Upper lobe of left lung (tissue), 6 donors: ENCODE measurements around the gene UNC45A. TPM values are rescaled to one million over a fixed set of nuclear protein-coding genes. Genes with fewer than 3 reads are reported as not detected.

Experiments
- ATAC-seq, 2 donors: fragments of 200-7000 bp; cut with Tn5 transposase; one replicate each; pipeline ENCODE4 v1.9.1; 2022; ENCODE audit warnings: mild to moderate bottlenecking in 2 of 2, moderate library complexity in 2 of 2; ENCODE audit not compliant: low FRiP score in 2 of 2
- DNase-seq, 2 donors: peaks; one replicate each; pipeline ENCODE4 v3.0.0-alpha.2; 2019 to 2020
- H3K27ac ChIP-seq, 4 donors: fragments of 200-600 bp; sonication (generic); one replicate each; pipeline ENCODE4 v1.5.1; 2016 to 2019
- H3K27me3 ChIP-seq, 4 donors: fragments of 200-600 bp; sonication (generic); one replicate each; pipeline ENCODE4 v1.5.1; 2017 to 2019
- H3K36me3 ChIP-seq, 4 donors: fragments of 200-600 bp; sonication (generic); one replicate each; pipeline ENCODE4 v1.5.1; 2016 to 2019
- H3K4me1 ChIP-seq, 4 donors: fragments of 200-600 bp; sonication (generic); one replicate each; pipeline ENCODE4 v1.5.1; 2018 to 2019
- H3K4me3 ChIP-seq, 4 donors: fragments of 200-600 bp; sonication (generic); one replicate each; pipeline ENCODE4 v1.5.1; 2017 to 2019; ENCODE audit warnings: mild to moderate bottlenecking in 2 of 4, moderate library complexity in 1 of 4
- H3K9me3 ChIP-seq, 4 donors: fragments of 200-600 bp; sonication (generic); one replicate each; pipeline ENCODE4 v1.5.1; 2018 to 2019
- CTCF ChIP-seq, 6 experiments: fragments of 450-650 bp in 4 of 6; fragments of 200-600 bp in 2 of 6; sonication (generic) in 2 of 6; IDR thresholded peaks; one replicate each; pipeline ENCODE4 v1.5.1; 2016 to 2019; ENCODE audit warnings: antibody characterized with exemption in 6 of 6
- EP300 ChIP-seq, 4 donors: sonication (generic); formaldehyde crosslinking; IDR thresholded peaks; one replicate each; pipeline ENCODE4 v1.5.1; 2017; ENCODE audit warnings: antibody characterized with exemption in 4 of 4, control low read depth in 2 of 4
- POLR2A ChIP-seq, 4 donors: fragments of 450-650 bp; IDR thresholded peaks; one replicate each; pipeline ENCODE4 v1.5.1; 2016 to 2017; ENCODE audit warnings: antibody characterized with exemption in 4 of 4, mild to moderate bottlenecking in 2 of 4
- POLR2AphosphoS5 ChIP-seq, 2 donors: sonication (generic); formaldehyde crosslinking; IDR thresholded peaks; one replicate each; pipeline ENCODE4 v1.5.1; 2017; ENCODE audit warnings: antibody characterized with exemption in 2 of 2
- WGBS, 2 donors: methylation state at CpG; one replicate each; pipeline ENCODE4 v1.1.5; 2017 to 2018; 5-methylcytosine and 5-hydroxymethylcytosine counted together
- total RNA-seq, 6 donors: library from RNA; depleted of rRNA in 4 of 6; stranded (reverse); fragments of >200 nt in 4 of 6; gene quantifications; one replicate each; pipeline versions ENCODE4 v1.1.0 to v1.2.1, GENCODE V29; 2016 to 2021
- donor health status: DM: no; HTN: no; CAD: no; lungs with moderate emphysema.
- donor health status: DM: no; HTN: yes; CAD: no; lungs with severe emphysema.

Gene UNC45A
- total RNA-seq, 6 donors from 2014 or later = 40.7 to 108 (median 61.9) TPM

- 88 to 91% methylated on average over 1 of the region's 1 CpG for WGBS, 2 donors
- no peaks in the 10 kb centered on the region for H3K9me3 ChIP-seq
These were observed 1.8 kb upstream of the UNC45A start for GRCh38 chr15:90933301-90933700.

GRCh38 chr15:90934256-90934948, 683 bp upstream of the UNC45A start:
- no peaks in the 10 kb centered on the region for H3K27me3 ChIP-seq
- ATAC-seq (peak; percentile 69 to 82), DNase-seq (peak; percentile 91 to 94)
- H3K4me1 ChIP-seq = peaks cover 45 to 64% (median 48%) of the 10 kb centered on the region in 4 donors
- H3K27ac ChIP-seq = peak overlapping the region; percentile 62 to 91 (median 82)
- WGBS, 2 donors = 1 to 2% methylated on average over 19 of the region's 19 CpGs
- H3K36me3 ChIP-seq = peaks cover 4 to 21% (median 15%) of the 10 kb centered on the region in 4 donors
- TF ChIP-seq POLR2AphosphoS5 (IDR thresholded peaks at IDR 0.05) (no peak), CTCF (IDR thresholded peaks at IDR 0.05) (peak; percentile 77 to 95 (median 84)), EP300 (IDR thresholded peaks at IDR 0.05) (no peak)
- H3K9me3 ChIP-seq = no peaks in the 10 kb centered on the region
- peak overlapping the region; percentile 65 to 95 (median 85) for H3K4me3 ChIP-seq

More at GRCh38 chr15:90933301-90933700, 1.8 kb upstream of the UNC45A start:
- Histone ChIP-seq H3K36me3 (peaks cover 0 to 10% (median 5%) of the 10 kb centered on the region in 4 donors), H3K4me1 (peaks cover 50 to 72% (median 53%) of the 10 kb centered on the region in 4 donors), H3K27ac (no peak overlapping the region), H3K27me3 (no peaks in the 10 kb centered on the region), H3K4me3 (no peak overlapping the region)
- DNase-seq = no peak
- no peak for ATAC-seq
- TF ChIP-seq POLR2AphosphoS5 (IDR thresholded peaks at IDR 0.05) = no peak

GRCh38 chr15:90936823-90937222, 1.7 kb downstream of the UNC45A start:
- Histone ChIP-seq H3K27me3 (no peaks in the 10 kb centered on the region), H3K4me3 (no peak overlapping the region), H3K9me3 (no peaks in the 10 kb centered on the region), H3K27ac (no peak overlapping the region), H3K36me3 (peaks cover 26 to 45% (median 38%) of the 10 kb centered on the region in 4 donors), H3K4me1 (peaks cover 30 to 43% (median 31%) of the 10 kb centered on the region in 4 donors)
- no peak for DNase-seq
- 82 to 85% methylated on average over 1 of the region's 1 CpG for WGBS, 2 donors
- ATAC-seq = no peak
- TF ChIP-seq POLR2A (IDR thresholded peaks at IDR 0.05) (no peak), CTCF (IDR thresholded peaks at IDR 0.05) (no peak), POLR2AphosphoS5 (IDR thresholded peaks at IDR 0.05) (no peak)

GRCh38 chr15:90938261-90938660, 3.2 kb downstream of the UNC45A start:
- WGBS, 2 donors = 93% methylated on average over 5 of the region's 5 CpGs

GRCh38 chr15:90939756-90940155, 4.7 kb downstream of the UNC45A start:
- TF ChIP-seq EP300 (IDR thresholded peaks at IDR 0.05) = no peak
- TF ChIP-seq POLR2AphosphoS5 (IDR thresholded peaks at IDR 0.05) = no peak
- TF ChIP-seq CTCF (IDR thresholded peaks at IDR 0.05) = no peak
- no peak for TF ChIP-seq POLR2A (IDR thresholded peaks at IDR 0.05)
- Histone ChIP-seq H3K36me3 (peaks cover 48 to 74% (median 66%) of the 10 kb centered on the region in 4 donors), H3K9me3 (no peaks in the 10 kb centered on the region), H3K4me1 (peaks cover 13 to 17% (median 14%) of the 10 kb centered on the region in 4 donors), H3K27me3 (no peaks in the 10 kb centered on the region), H3K27ac (no peak overlapping the region), H3K4me3 (no peak overlapping the region)
- DNase-seq = no peak
- 81 to 82% methylated on average over 6 to 7 of the region's 7 CpGs for WGBS, 2 donors
- no peak for ATAC-seq

More at GRCh38 chr15:90938261-90938660, 3.2 kb downstream of the UNC45A start:
- no peak overlapping the region for H3K4me3 ChIP-seq
- DNase-seq (no peak), ATAC-seq (no peak)
- TF ChIP-seq POLR2A (IDR thresholded peaks at IDR 0.05) (no peak), EP300 (IDR thresholded peaks at IDR 0.05) (no peak), POLR2AphosphoS5 (IDR thresholded peaks at IDR 0.05) (no peak), CTCF (IDR thresholded peaks at IDR 0.05) (no peak)
- peaks cover 38 to 59% (median 52%) of the 10 kb centered on the region in 4 donors for H3K36me3 ChIP-seq
- H3K27ac ChIP-seq = no peak overlapping the region
- no peaks in the 10 kb centered on the region for H3K9me3 ChIP-seq
- peaks cover 21 to 30% (median 25%) of the 10 kb centered on the region in 4 donors for H3K4me1 ChIP-seq
- H3K27me3 ChIP-seq = no peaks in the 10 kb centered on the region
